COLO829 (cell line): ENCODE measurements around the gene SYT12.

Experiments used
- DNase-seq: peaks from one replicate; pipeline ENCODE4 v3.0.0; 2012; ENCODE audit warnings: low spot score

The SYT12 gene

GRCh38 chr11:67030976-67031375 lies 8.0 kb downstream of the SYT12 start:
- DNase-seq = no peak

- DNase-seq = no peak
Observed at GRCh38 chr11:67031791-67032561, 9.0 kb downstream of the SYT12 start.

- no peak for DNase-seq
Observed at GRCh38 chr11:67032830-67033551, 10.1 kb downstream of the SYT12 start.

GRCh38 chr11:67033661-67034166 lies 10.8 kb downstream of the SYT12 start:
- DNase-seq = no peak

- no peak for DNase-seq
Observed at GRCh38 chr11:67034350-67034749, 11.4 kb downstream of the SYT12 start.

GRCh38 chr11:67040147-67040546 lies 17.2 kb downstream of the SYT12 start:
- no peak for DNase-seq

GRCh38 chr11:67041602-67042001 lies 18.7 kb downstream of the SYT12 start:
- DNase-seq = no peak

GRCh38 chr11:67043572-67044349 lies 20.8 kb downstream of the SYT12 start:
- no peak for DNase-seq

- no peak for DNase-seq
Observed at GRCh38 chr11:67044496-67044895, 21.6 kb downstream of the SYT12 start.

GRCh38 chr11:67045314-67045713 lies 22.4 kb downstream of the SYT12 start:
- no peak for DNase-seq

GRCh38 chr11:67048515-67049130 lies 25.7 kb downstream of the SYT12 start:
- no peak for DNase-seq

GRCh38 chr11:67050139-67050538 lies 27.2 kb downstream of the SYT12 start:
- DNase-seq = no peak

GRCh38 chr11:67051180-67051893 lies 28.4 kb downstream of the SYT12 start:
- no peak for DNase-seq

- no peak for DNase-seq
Observed at GRCh38 chr11:67051945-67052488, 29.1 kb downstream of the SYT12 start.

GRCh38 chr11:67052891-67053290 lies 30.0 kb downstream of the SYT12 start:
- no peak for DNase-seq

GRCh38 chr11:67053896-67054329 lies 31.0 kb downstream of the SYT12 start:
- peak; percentile 77 for DNase-seq

- no peak for DNase-seq
Observed at GRCh38 chr11:67054346-67054835, 31.5 kb downstream of the SYT12 start.

GRCh38 chr11:67054836-67055523 lies 32.0 kb downstream of the SYT12 start:
- DNase-seq = peak; percentile 54

- DNase-seq = no peak
Observed at GRCh38 chr11:67055812-67056211, 32.9 kb downstream of the SYT12 start.
